GM19463 (cell line): ENCODE measurements around the gene MTCL1.

ENCODE experiments used
- ATAC-seq: cut with Tn5 transposase; IDR thresholded peaks from one replicate; pipeline ENCODE4 v1.9.1; 2021; ENCODE audit warnings: mild to moderate bottlenecking, moderate library complexity; ENCODE audit not compliant: unreplicated experiment

The MTCL1 gene

GRCh38 chr18:8705238-8705960 is at the start of gene MTCL1:
Gene MTCL1 (plus strand): TSS chr18:8705556. CDS start chr18:8705661, 105 bp downstream.
- ATAC-seq: peak; percentile 33

GRCh38 chr18:8656232-8656631 is 49.1 kb upstream of the MTCL1 start:
- no peak for ATAC-seq

- ATAC-seq: no peak
These were observed 48.1 kb upstream of the MTCL1 start for GRCh38 chr18:8657050-8657820.

- no peak for ATAC-seq
These were observed 47.4 kb upstream of the MTCL1 start for GRCh38 chr18:8657873-8658470.

- no peak for ATAC-seq
These were observed 46.4 kb upstream of the MTCL1 start for GRCh38 chr18:8658858-8659485.

- ATAC-seq: no peak
These were observed 45.6 kb upstream of the MTCL1 start for GRCh38 chr18:8659609-8660242.

GRCh38 chr18:8660316-8660715 is 45.0 kb upstream of the MTCL1 start:
- no peak for ATAC-seq

- ATAC-seq: no peak
These were observed 43.4 kb upstream of the MTCL1 start for GRCh38 chr18:8661754-8662559.

- ATAC-seq: no peak
These were observed 42.6 kb upstream of the MTCL1 start for GRCh38 chr18:8662560-8663255.

GRCh38 chr18:8667846-8668245 is 37.5 kb upstream of the MTCL1 start:
- ATAC-seq: no peak

- ATAC-seq: no peak
These were observed 37.0 kb upstream of the MTCL1 start for GRCh38 chr18:8668381-8668780.

- no peak for ATAC-seq
These were observed 35.8 kb upstream of the MTCL1 start for GRCh38 chr18:8669571-8669970.

GRCh38 chr18:8673256-8674209 is 31.8 kb upstream of the MTCL1 start:
- ATAC-seq: peak; percentile 97

GRCh38 chr18:8675057-8675456 is 30.3 kb upstream of the MTCL1 start:
- ATAC-seq: no peak

- no peak for ATAC-seq
These were observed 24.2 kb upstream of the MTCL1 start for GRCh38 chr18:8681196-8681595.

- ATAC-seq: no peak
These were observed 20.8 kb upstream of the MTCL1 start for GRCh38 chr18:8684577-8684976.

- no peak for ATAC-seq
These were observed 20.0 kb upstream of the MTCL1 start for GRCh38 chr18:8685141-8685913.

GRCh38 chr18:8685914-8686216 is 19.5 kb upstream of the MTCL1 start:
- ATAC-seq: no peak
